Tibial nerve (tissue), 4 donors: ENCODE results near the gene BLNK. TPM values are rescaled to one million over a fixed set of nuclear protein-coding genes. Genes with fewer than 3 reads are reported as not detected.
A peak's percentile ranks its signal among the peaks of the same experiment; 100 is the strongest.

Experiments
- DNase-seq, 2 donors: peaks; one replicate each; pipeline ENCODE4 v3.0.0-alpha.2; 2019; ENCODE audit warnings: low spot score in 2 of 2
- H3K27ac ChIP-seq, 4 donors: fragments of 200-600 bp; sonication (generic) in 3 of 4; one replicate each; pipeline ENCODE4 v1.5.1; 2017 to 2019; ENCODE audit warnings: mild to moderate bottlenecking in 1 of 4
- H3K27me3 ChIP-seq, 2 donors: fragments of 200-600 bp; sonication (generic) in 1 of 2; one replicate each; pipeline versions ENCODE4 v1.5.1 to v1.6.0; 2017 to 2019
- H3K36me3 ChIP-seq, 3 donors: fragments of 200-600 bp; sonication (generic); one replicate each; pipeline ENCODE4 v1.5.1; 2018 to 2019
- H3K4me1 ChIP-seq, 4 donors: fragments of 200-600 bp; sonication (generic) in 3 of 4; one replicate each; pipeline ENCODE4 v1.5.1; 2017 to 2019
- H3K4me3 ChIP-seq, 4 donors: fragments of 200-600 bp; sonication (generic) in 3 of 4; one replicate each; pipeline ENCODE4 v1.5.1; 2017 to 2019; ENCODE audit warnings: mild to moderate bottlenecking in 1 of 4, moderate library complexity in 1 of 4
- H3K9me3 ChIP-seq, 4 donors: fragments of 200-600 bp; sonication (generic) in 3 of 4; one replicate each; pipeline ENCODE4 v1.5.1; 2017 to 2019
- CTCF ChIP-seq, 5 experiments: fragments of 200-600 bp in 3 of 5; fragments of 450-650 bp in 2 of 5; sonication (generic) in 3 of 5; IDR thresholded peaks; one replicate each; pipeline ENCODE4 v1.5.1; 2016 to 2019; ENCODE audit warnings: antibody characterized with exemption in 5 of 5, mild to moderate bottlenecking in 3 of 5, moderate library complexity in 2 of 5
- EP300 ChIP-seq, 2 donors: sonication (generic); formaldehyde crosslinking; IDR thresholded peaks; one replicate each; pipeline ENCODE4 v1.6.1; 2017; ENCODE audit warnings: antibody characterized with exemption in 2 of 2, mild to moderate bottlenecking in 1 of 2
- POLR2A ChIP-seq, 2 donors: fragments of 450-650 bp; IDR thresholded peaks; one replicate each; pipeline ENCODE4 v1.6.1; 2017; ENCODE audit warnings: antibody characterized with exemption in 2 of 2, mild to moderate bottlenecking in 2 of 2, moderate library complexity in 2 of 2
- WGBS, 2 donors: methylation state at CpG; one replicate each; pipeline ENCODE4 v1.1.5; 2018; 5-methylcytosine and 5-hydroxymethylcytosine counted together
- total RNA-seq, 4 donors: library from RNA; depleted of rRNA; stranded (reverse); fragments of >200 nt; gene quantifications; one replicate each; pipeline ENCODE4 v1.1.0, GENCODE V29; 2016

Gene BLNK
- total RNA-seq, 4 donors from 2014 or later, result 0.59 to 16.4 (median 6.4) TPM

- Histone ChIP-seq H3K27me3 (no peaks in the 10 kb centered on the region), H3K4me1 (peaks cover 0 to 5% (median 0%) of the 10 kb centered on the region in 4 donors), H3K4me3 (no peak overlapping the region), H3K36me3 (no peaks in the 10 kb centered on the region), H3K27ac (peak overlapping the region in 1 of 4 donors; percentile 38), H3K9me3 (no peaks in the 10 kb centered on the region)
- 40 to 42% methylated on average over 5 of the region's 5 CpGs for WGBS, 2 donors
- no peak for DNase-seq
- TF ChIP-seq CTCF (IDR thresholded peaks at IDR 0.05), result no peak
- TF ChIP-seq EP300 (IDR thresholded peaks at IDR 0.05), result no peak
- no peak for TF ChIP-seq POLR2A (IDR thresholded peaks at IDR 0.05)
Measured at GRCh38 chr10:96288151-96288621, 16.8 kb upstream of the BLNK start.

- Histone ChIP-seq H3K9me3 (no peaks in the 10 kb centered on the region), H3K4me3 (no peak overlapping the region), H3K36me3 (no peaks in the 10 kb centered on the region), H3K27me3 (no peaks in the 10 kb centered on the region), H3K27ac (peak overlapping the region in 2 of 4 donors; percentile 10 to 65), H3K4me1 (peaks cover 0 to 5% (median 0%) of the 10 kb centered on the region in 4 donors)
- no peak for DNase-seq
- 25 to 31% methylated on average over 6 of the region's 6 CpGs for WGBS, 2 donors
- TF ChIP-seq POLR2A (IDR thresholded peaks at IDR 0.05) (no peak), EP300 (IDR thresholded peaks at IDR 0.05) (no peak), CTCF (IDR thresholded peaks at IDR 0.05) (no peak)
Measured at GRCh38 chr10:96287392-96288105, 16.2 kb upstream of the BLNK start.

GRCh38 chr10:96285331-96285752, 14.0 kb upstream of the BLNK start:
- Histone ChIP-seq H3K9me3 (no peaks in the 10 kb centered on the region), H3K4me1 (peaks cover 0 to 5% (median 0%) of the 10 kb centered on the region in 4 donors), H3K27ac (no peak overlapping the region), H3K27me3 (no peaks in the 10 kb centered on the region), H3K4me3 (no peak overlapping the region), H3K36me3 (no peaks in the 10 kb centered on the region)
- TF ChIP-seq EP300 (IDR thresholded peaks at IDR 0.05) (no peak), CTCF (IDR thresholded peaks at IDR 0.05) (no peak)
- 65 to 71% methylated on average over 8 of the region's 8 CpGs for WGBS, 2 donors
- DNase-seq, result no peak

GRCh38 chr10:96283756-96284155, 12.4 kb upstream of the BLNK start:
- Histone ChIP-seq H3K4me3 (no peak overlapping the region), H3K27ac (no peak overlapping the region), H3K4me1 (peaks cover 0 to 5% (median 0%) of the 10 kb centered on the region in 4 donors), H3K27me3 (no peaks in the 10 kb centered on the region), H3K9me3 (no peaks in the 10 kb centered on the region), H3K36me3 (no peaks in the 10 kb centered on the region)
- WGBS, 2 donors, result 90 to 91% methylated on average over 6 of the region's 6 CpGs
- no peak for TF ChIP-seq POLR2A (IDR thresholded peaks at IDR 0.05)
- TF ChIP-seq EP300 (IDR thresholded peaks at IDR 0.05), result no peak
- no peak for TF ChIP-seq CTCF (IDR thresholded peaks at IDR 0.05)
- no peak for DNase-seq

GRCh38 chr10:96283351-96283750, 12.0 kb upstream of the BLNK start:
- Histone ChIP-seq H3K4me3 (no peak overlapping the region), H3K9me3 (no peaks in the 10 kb centered on the region), H3K27ac (no peak overlapping the region), H3K27me3 (no peaks in the 10 kb centered on the region), H3K4me1 (peaks cover 0 to 5% (median 0%) of the 10 kb centered on the region in 4 donors), H3K36me3 (no peaks in the 10 kb centered on the region)
- no peak for DNase-seq
- TF ChIP-seq EP300 (IDR thresholded peaks at IDR 0.05), result no peak
- TF ChIP-seq CTCF (IDR thresholded peaks at IDR 0.05), result no peak
- TF ChIP-seq POLR2A (IDR thresholded peaks at IDR 0.05), result no peak
- WGBS, 2 donors, result 66 to 67% methylated on average over 2 of the region's 2 CpGs
